HCT116 (cell line): ENCODE measurements around the gene DLD. TPM values are rescaled to one million over a fixed set of nuclear protein-coding genes. Genes with fewer than 3 reads are reported as not detected.

ENCODE experiments used
- ATAC-seq: fragments of 200-7000 bp; cut with Tn5 transposase; 2 replicates; pipeline ENCODE4 v1.9.1; 2020; ENCODE audit warnings: mild to moderate bottlenecking, moderate library complexity
- BruUV-seq: library from RNA; stranded (reverse); fragments of 400-500 nt; replicated peaks from 2 replicates; lab custom pipeline; 2021; lab: Mats Ljungman, UMichigan
- CTCF ChIA-PET: fragments of 300-600 bp; sonication (Branson Sonifier 250); formaldehyde crosslinking; loops from one replicate; lab custom pipeline; 2021; ENCODE audit warnings: antibody characterized with exemption; lab: Charles Lee
- POLR2A ChIA-PET: fragments of 300-600, 350-600 bp; sonication (Branson Sonifier 250); formaldehyde crosslinking; loops from one replicate; lab custom pipeline; 2021; ENCODE audit warnings: antibody characterized with exemption; lab: Charles Lee
- RAD21 ChIA-PET, 2 experiments: fragments of 300-600 bp; sonication (Branson Sonifier 250); formaldehyde crosslinking; loops; one replicate each; lab custom pipeline; 2023; ENCODE audit warnings: low total read pairs in 2 of 2; ENCODE audit not compliant: uncharacterized antibody in 2 of 2, unreplicated experiment in 2 of 2, low non-redundant PET in 1 of 2; lab: Charles Lee
- DNase-seq: peaks from one replicate; pipeline ENCODE4 v3.0.0-alpha.2; 2010; ENCODE audit warnings: low read depth, low spot score
- H2AFZ ChIP-seq: fragments of 200-600 bp; shearing (Covaris generic), sonication (generic); 2 replicates; pipeline ENCODE4 v1.6.1; 2017; ENCODE audit warnings: low read depth, mixed run types, mixed read lengths, antibody characterized with exemption, low read length; ENCODE audit not compliant: poor library complexity, severe bottlenecking
- H3K27ac ChIP-seq: 2 replicates; pipeline ENCODE4 v1.5.1; 2012; ENCODE audit warnings: low read depth, low read length
- H3K27me3 ChIP-seq: fragments of 200-600 bp; sonication (generic); 2 replicates; pipeline ENCODE4 v1.6.1; 2016; ENCODE audit warnings: mixed run types, low read length, mixed read lengths; ENCODE audit not compliant: insufficient read depth
- H3K36me3 ChIP-seq, 2 experiments: fragments of 200-500 bp in 1 of 2; fragments of 200-600 bp in 1 of 2; sonication (Bioruptor generic) in 1 of 2; sonication (generic) in 1 of 2; 2 replicates each; pipeline versions ENCODE4 v1.5.1 to v1.6.1; 2014 to 2016; ENCODE audit warnings: low read length in 2 of 2, inconsistent platforms in 1 of 2, mixed read lengths in 1 of 2, mixed run types in 1 of 2; ENCODE audit not compliant: insufficient read depth in 2 of 2, control insufficient read depth in 1 of 2
- H3K4me1 ChIP-seq, 2 experiments: fragments of 200-600 bp in 1 of 2; sonication (generic) in 1 of 2; 2 replicates each; pipeline versions ENCODE4 v1.5.1 to v1.6.1; 2012 to 2017; ENCODE audit warnings: low read length in 2 of 2, inconsistent platforms in 1 of 2, mild to moderate bottlenecking in 1 of 2, mixed read lengths in 1 of 2, mixed run types in 1 of 2, moderate library complexity in 1 of 2; ENCODE audit not compliant: insufficient read depth in 2 of 2, control insufficient read depth in 1 of 2
- H3K4me2 ChIP-seq: fragments of 200-600 bp; sonication (generic); 2 replicates; pipeline ENCODE4 v1.6.1; 2017; ENCODE audit warnings: mixed run types, low read length, mixed read lengths
- H3K4me3 ChIP-seq, 2 experiments: fragments of 200-600 bp in 1 of 2; sonication (generic) in 1 of 2; replicated peaks in 1 of 2; 2 replicates each; pipeline ENCODE4 v1.5.1; 2011 to 2016; ENCODE audit warnings: low read length in 2 of 2, control low read depth in 1 of 2, low read depth in 1 of 2, mild to moderate bottlenecking in 1 of 2, mixed read lengths in 1 of 2, mixed run types in 1 of 2
- H3K79me2 ChIP-seq: fragments of 200-600 bp; sonication (generic); 2 replicates; pipeline ENCODE4 v1.6.1; 2017; ENCODE audit warnings: mild to moderate bottlenecking, mixed run types, low read length, moderate library complexity, mixed read lengths; ENCODE audit not compliant: insufficient read depth
- H3K9ac ChIP-seq: fragments of 200-600 bp; sonication (generic); 2 replicates; pipeline ENCODE4 v1.6.1; 2016; ENCODE audit warnings: low read length, mixed read lengths
- H3K9me2 ChIP-seq: fragments of 200-600 bp; sonication (generic), shearing (Covaris generic); 2 replicates; pipeline ENCODE4 v1.6.1; 2017; ENCODE audit warnings: mixed run types, mild to moderate bottlenecking, moderate library complexity; ENCODE audit not compliant: insufficient read depth
- H3K9me3 ChIP-seq, 2 experiments: fragments of 200-500 bp in 1 of 2; fragments of 200-600 bp in 1 of 2; sonication (Bioruptor generic) in 1 of 2; sonication (generic) in 1 of 2; 2 replicates each; pipeline ENCODE4 v1.6.1; 2014 to 2017; ENCODE audit warnings: low read length in 2 of 2, mixed read lengths in 2 of 2, inconsistent platforms in 1 of 2, low read depth in 1 of 2, mild to moderate bottlenecking in 1 of 2, mixed run types in 1 of 2, moderate library complexity in 1 of 2; ENCODE audit not compliant: control insufficient read depth in 1 of 2, insufficient read depth in 1 of 2
- H4K20me1 ChIP-seq: fragments of 200-600 bp; sonication (generic), shearing (Covaris generic); 2 replicates; pipeline ENCODE4 v1.6.1; 2017; ENCODE audit warnings: mixed run types, mild to moderate bottlenecking, moderate library complexity; ENCODE audit not compliant: insufficient read depth
- CBX3 ChIP-seq: IDR thresholded peaks from 2 replicates; pipeline ENCODE4 v1.6.1; 2012; ENCODE audit warnings: low read depth
- EGR1 ChIP-seq: IDR thresholded peaks from 2 replicates; pipeline ENCODE4 v1.6.1; 2012; ENCODE audit warnings: low read depth
- ELF1 ChIP-seq: IDR thresholded peaks from 2 replicates; pipeline ENCODE4 v1.6.1; 2012; ENCODE audit warnings: low read depth, borderline replicate concordance
- EZH2 ChIP-seq: fragments of 200-600 bp; sonication (generic); IDR thresholded peaks from 2 replicates; pipeline ENCODE4 v1.6.1; 2017; ENCODE audit warnings: antibody characterized with exemption, mixed run types
- FOSL1 ChIP-seq: IDR thresholded peaks from 2 replicates; pipeline ENCODE4 v1.6.1; 2012; ENCODE audit warnings: low read depth
- RAD21 ChIP-seq: IDR thresholded peaks from 2 replicates; pipeline ENCODE4 v1.6.1; 2012; ENCODE audit warnings: low read depth, mild to moderate bottlenecking
- SRF ChIP-seq: IDR thresholded peaks from 2 replicates; pipeline ENCODE4 v1.6.1; 2012; ENCODE audit warnings: low read depth
- ZNF274 ChIP-seq: fragments of 200-500 bp; sonication (Bioruptor generic); IDR thresholded peaks from 2 replicates; pipeline ENCODE4 v1.6.1; 2014; ENCODE audit warnings: mild to moderate bottlenecking, low read depth, low read length, inconsistent platforms
- intact Hi-C: fragments of 100-400 bp; cut with micrococcal nuclease; formaldehyde crosslinking; loops from 2 replicates; pipeline ENCODE4 v1.10.0; 2022
- total RNA-seq: library from RNA; stranded (reverse); gene quantifications from one replicate; pipeline ENCODE4 v1.2.1, GENCODE V29; 2021; ENCODE audit not compliant: unreplicated experiment

Gene DLD
- total RNA-seq, 1 experiment from 2014 or later, result 104 TPM

DNA sequence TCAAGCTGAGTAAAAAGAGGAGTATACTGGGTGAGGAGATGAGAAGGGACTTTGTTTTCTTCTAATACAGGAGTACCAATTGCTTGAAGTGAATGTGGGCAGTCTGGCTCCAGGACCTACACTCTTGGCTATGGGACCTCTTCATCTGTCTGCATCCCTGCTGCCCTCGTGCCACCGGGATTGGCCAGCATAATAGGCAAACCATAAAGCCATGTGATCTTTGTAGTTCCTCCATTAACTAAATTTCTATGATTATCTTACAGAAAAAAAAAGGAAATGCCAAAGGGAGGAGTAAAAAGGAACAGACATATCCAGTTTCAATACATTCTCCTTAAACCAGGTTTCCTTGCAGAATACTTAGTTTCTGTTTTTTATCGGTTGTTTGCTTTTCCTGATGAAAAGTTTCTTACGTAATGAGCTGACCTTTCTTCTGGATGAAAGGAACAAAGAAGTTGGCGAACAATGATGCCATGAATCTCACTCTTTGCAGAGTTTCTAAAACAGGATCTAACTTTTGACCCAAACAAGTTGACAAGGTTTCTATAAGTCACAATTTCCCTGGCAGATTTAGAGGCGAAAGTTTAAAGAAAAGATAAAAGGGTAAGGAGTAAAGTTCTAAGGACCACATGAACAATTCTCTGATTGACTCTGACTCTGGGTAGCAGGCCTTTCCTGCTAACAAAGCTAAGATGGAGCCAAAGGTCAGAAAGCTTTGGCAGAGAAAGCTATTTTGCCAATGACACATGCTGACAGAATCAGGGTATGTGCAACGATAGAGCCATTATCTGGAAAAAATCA lies 57.9 kb downstream of the DLD start (continued):
- TF ChIP-seq ZNF274 (no peak), EGR1 (no peak), RAD21 (peak; percentile 4; the same call in 1 of the 2 replicates), EZH2 (no peak)

DNA sequence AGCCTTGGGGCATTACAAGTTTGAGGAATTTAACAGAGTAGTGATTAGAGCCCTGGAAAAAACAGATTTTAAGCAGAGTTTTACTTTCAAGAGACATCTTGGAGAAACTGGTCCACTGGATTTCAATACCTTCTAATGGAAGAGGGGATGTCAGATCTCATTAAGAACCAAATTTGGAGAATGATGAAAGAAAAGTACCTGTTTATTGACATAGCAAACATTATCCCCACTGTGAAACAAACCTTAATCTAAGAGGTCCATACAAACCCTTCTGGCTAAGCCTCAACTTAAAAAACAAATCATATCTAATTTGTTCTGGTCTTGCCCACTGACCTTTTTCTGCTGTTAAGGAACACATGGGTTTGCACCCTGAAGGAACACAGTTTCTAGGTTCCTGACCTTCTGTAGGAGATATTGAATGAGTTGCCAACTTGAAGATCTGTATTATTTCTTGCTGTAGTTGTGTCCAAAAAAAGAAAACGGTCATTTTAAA lies 58.5 kb downstream of the DLD start:
- Histone ChIP-seq H3K4me3 (no peak overlapping the region), H2AFZ (no peak overlapping the region), H3K36me3 (0 out of 4 replicates have a peak, but pooled peaks cover 0 to 6% of the 10 kb centered on the region in 2 experiments), H3K27me3 (no peaks in the 10 kb centered on the region), H3K27ac (peak overlapping the region; percentile 51)
- no TSS peak for BruUV-seq
- TF ChIP-seq RAD21 (no peak), FOSL1 (no peak), ELF1 (no peak), CBX3 (no peak), SRF (no peak), ZNF274 (no peak)
- TF ChIP-seq, all 23 proteins: peak for 0
- Histone ChIP-seq H4K20me1 (no peaks in the 10 kb centered on the region), H3K9me2 (no peaks in the 10 kb centered on the region), H3K4me1 (peaks cover 22 to 46% of the 10 kb centered on the region in 2 experiments), H3K79me2 (no peaks in the 10 kb centered on the region), H3K9me3 (no peaks in the 10 kb centered on the region), H3K9ac (no peak overlapping the region), H3K4me2 (peak overlapping the region; percentile 46)
- RAD21 ChIA-PET, result no interaction called here
- ATAC-seq (peak; percentile 8; the same call in 1 of the 2 replicates), DNase-seq (no peak)
- CTCF ChIA-PET, result no interaction called here
- intact Hi-C loops, result no loop called here
- POLR2A ChIA-PET, result no interaction called here
